Activated B cell treated with CpG ODN at 0.5 μM for 24 hours (primary cell): ENCODE measurements around the gene TBC1D26. TPM values are rescaled to one million over a fixed set of nuclear protein-coding genes. Genes with fewer than 3 reads are reported as not detected.
"Not testable (repeated sequence)": the region's sequence is repeated elsewhere in the genome, so short reads cannot be mapped to it uniquely, and the experiment has no call there.

Source experiments
- ATAC-seq: fragments of 200-7000 bp; cut with Tn5 transposase; one replicate; pipeline ENCODE4 v1.10.0; 2021; ENCODE audit warnings: low read depth, mild to moderate bottlenecking, moderate library complexity
- CTCF ChIA-PET: fragments of 350-600 bp; sonication (Branson Sonifier 250); formaldehyde crosslinking; loops from one replicate; lab custom pipeline; 2021; ENCODE audit warnings: antibody characterized with exemption; lab: Charles Lee
- POLR2A ChIA-PET: fragments of 350-600 bp; sonication (Branson Sonifier 250); formaldehyde crosslinking; loops from one replicate; lab custom pipeline; 2021; ENCODE audit warnings: antibody characterized with exemption; lab: Charles Lee
- DNase-seq: peaks from one replicate; pipeline ENCODE4 v3.0.0; 2022
- H3K27ac Mint-ChIP-seq: one replicate; pipeline ENCODE4 v1.8.0; 2020; ENCODE audit warnings: mixed read lengths
- H3K27me3 Mint-ChIP-seq: one replicate; pipeline ENCODE4 v1.8.0; 2021; ENCODE audit warnings: mixed read lengths
- H3K36me3 Mint-ChIP-seq: one replicate; pipeline ENCODE4 v1.8.0; 2021; ENCODE audit warnings: low read depth, mixed read lengths
- H3K4me1 Mint-ChIP-seq: one replicate; pipeline ENCODE4 v1.8.0; 2021; ENCODE audit warnings: mixed read lengths
- H3K4me3 Mint-ChIP-seq: one replicate; pipeline ENCODE4 v1.8.0; 2020; ENCODE audit warnings: mild to moderate bottlenecking, mixed read lengths
- H3K9me3 Mint-ChIP-seq: one replicate; pipeline ENCODE4 v1.8.0; 2020; ENCODE audit warnings: mixed read lengths
- intact Hi-C: fragments of 100-400 bp; cut with micrococcal nuclease; formaldehyde crosslinking; loops from one replicate; pipeline ENCODE4 v1.15.1; 2024
- total RNA-seq: library from RNA; stranded (reverse); gene quantifications from 2 replicates; pipeline ENCODE4 v1.2.3, GENCODE V29; 2022
- TF ChIP-seq, protein P1 (sequence below): fragments of 200-600 bp; IDR thresholded peaks from one replicate; pipeline ENCODE4 v1.8.0; 2022; ENCODE audit warnings: antibody characterized with exemption, mild to moderate bottlenecking

The TBC1D26 gene
- total RNA-seq, 1 donor from 2014 or later: 0.18 TPM

DNA sequence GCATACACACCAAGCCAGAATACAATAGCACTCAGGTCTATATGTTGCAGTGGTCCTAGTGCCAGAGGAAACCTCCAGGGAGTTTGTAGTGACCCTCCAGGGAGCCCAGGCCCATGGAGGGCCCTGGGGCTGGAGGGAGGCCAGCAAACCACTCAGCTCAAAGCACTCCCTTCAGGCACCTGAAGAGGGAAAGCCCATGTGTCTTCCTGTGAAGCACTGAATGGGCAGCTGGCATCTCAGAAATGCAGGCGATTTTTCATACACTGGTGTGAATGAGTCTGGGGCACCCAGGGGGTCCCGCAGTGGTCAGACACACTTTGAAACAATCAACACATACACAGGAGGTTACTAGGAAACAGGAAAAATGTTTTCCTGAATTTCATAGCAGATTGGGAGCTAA, 12.8 kb downstream of the TBC1D26 start:
- H3K9me3 Mint-ChIP-seq: no peaks in the 10 kb centered on the region
- intact Hi-C loops: no loop called here
- H3K4me3 Mint-ChIP-seq: no peak overlapping the region
- peaks cover 9% of the 10 kb centered on the region for H3K4me1 Mint-ChIP-seq
- no peak overlapping the region for H3K27ac Mint-ChIP-seq
- no peaks in the 10 kb centered on the region for H3K36me3 Mint-ChIP-seq
- peaks cover 3% of the 10 kb centered on the region for H3K27me3 Mint-ChIP-seq
- no peak for DNase-seq
- POLR2A ChIA-PET: no interaction called here
- ATAC-seq: no peak
- CTCF ChIA-PET: no interaction called here
- TF ChIP-seq, protein P1, sequence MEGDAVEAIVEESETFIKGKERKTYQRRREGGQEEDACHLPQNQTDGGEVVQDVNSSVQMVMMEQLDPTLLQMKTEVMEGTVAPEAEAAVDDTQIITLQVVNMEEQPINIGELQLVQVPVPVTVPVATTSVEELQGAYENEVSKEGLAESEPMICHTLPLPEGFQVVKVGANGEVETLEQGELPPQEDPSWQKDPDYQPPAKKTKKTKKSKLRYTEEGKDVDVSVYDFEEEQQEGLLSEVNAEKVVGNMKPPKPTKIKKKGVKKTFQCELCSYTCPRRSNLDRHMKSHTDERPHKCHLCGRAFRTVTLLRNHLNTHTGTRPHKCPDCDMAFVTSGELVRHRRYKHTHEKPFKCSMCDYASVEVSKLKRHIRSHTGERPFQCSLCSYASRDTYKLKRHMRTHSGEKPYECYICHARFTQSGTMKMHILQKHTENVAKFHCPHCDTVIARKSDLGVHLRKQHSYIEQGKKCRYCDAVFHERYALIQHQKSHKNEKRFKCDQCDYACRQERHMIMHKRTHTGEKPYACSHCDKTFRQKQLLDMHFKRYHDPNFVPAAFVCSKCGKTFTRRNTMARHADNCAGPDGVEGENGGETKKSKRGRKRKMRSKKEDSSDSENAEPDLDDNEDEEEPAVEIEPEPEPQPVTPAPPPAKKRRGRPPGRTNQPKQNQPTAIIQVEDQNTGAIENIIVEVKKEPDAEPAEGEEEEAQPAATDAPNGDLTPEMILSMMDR: no peak

DNA sequence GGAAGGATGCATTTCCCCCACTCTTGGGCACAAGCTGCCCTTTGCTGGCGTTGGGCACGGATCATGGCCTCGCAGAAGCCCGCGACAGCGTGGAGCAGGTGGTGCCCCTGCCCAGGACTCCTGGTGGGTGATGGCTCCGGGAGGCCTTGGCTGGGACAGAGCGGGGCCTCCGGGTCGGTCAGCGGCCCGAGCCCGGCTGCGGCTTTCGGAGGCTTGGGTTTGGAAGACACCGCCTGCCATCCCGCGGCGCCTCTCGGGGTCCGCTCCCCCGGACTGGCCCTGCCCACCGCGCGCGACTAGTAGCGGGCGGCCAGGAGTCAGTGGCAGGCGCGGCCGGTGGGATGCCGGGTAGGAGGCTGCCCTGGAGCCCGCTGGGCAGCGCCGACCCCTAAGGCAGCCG, 17.3 kb downstream of the TBC1D26 start:
- H3K36me3 Mint-ChIP-seq, H3K4me3 Mint-ChIP-seq, intact Hi-C loops, DNase-seq, H3K27me3 Mint-ChIP-seq, ATAC-seq, H3K9me3 Mint-ChIP-seq, H3K27ac Mint-ChIP-seq, POLR2A ChIA-PET, CTCF ChIA-PET: not testable (repeated sequence)
- peaks cover 12% of the 10 kb centered on the region for H3K4me1 Mint-ChIP-seq

DNA sequence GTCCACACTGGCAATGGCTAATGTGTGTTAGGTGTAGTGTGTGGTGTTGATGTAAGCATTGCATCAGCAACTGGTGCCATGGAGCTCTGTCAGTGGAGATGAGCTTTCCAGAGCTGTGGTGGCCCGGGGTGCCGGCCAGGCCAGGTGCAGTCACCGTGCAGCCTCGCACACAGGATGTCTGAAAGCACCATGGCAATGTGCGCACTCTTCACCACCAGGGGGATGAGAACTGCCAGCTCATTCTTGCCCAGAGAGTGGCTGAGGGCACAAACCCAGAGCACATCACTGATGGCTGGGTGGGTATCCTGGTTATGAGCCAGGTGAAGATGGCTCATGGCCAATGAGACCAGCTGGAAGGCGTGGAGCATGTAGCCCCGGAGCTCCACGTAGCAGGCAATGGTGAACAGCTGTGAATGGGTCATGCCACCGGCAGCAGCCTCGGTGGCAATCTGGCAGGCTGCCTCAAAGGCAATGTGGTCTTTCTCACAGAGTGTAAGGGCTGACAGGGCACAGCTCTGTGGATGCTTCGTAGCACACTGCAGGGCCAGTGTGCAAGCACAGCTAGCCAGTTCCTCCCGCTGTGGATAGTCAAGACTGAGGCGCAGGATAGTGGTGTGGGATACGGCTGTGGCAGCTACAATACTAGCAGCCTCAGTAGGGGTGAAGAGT, 36.9 kb downstream of the TBC1D26 start:
- H3K4me1 Mint-ChIP-seq, H3K36me3 Mint-ChIP-seq, H3K27ac Mint-ChIP-seq, H3K4me3 Mint-ChIP-seq, POLR2A ChIA-PET, H3K9me3 Mint-ChIP-seq, H3K27me3 Mint-ChIP-seq, ATAC-seq, DNase-seq, CTCF ChIA-PET, intact Hi-C loops: not testable (repeated sequence)

DNA sequence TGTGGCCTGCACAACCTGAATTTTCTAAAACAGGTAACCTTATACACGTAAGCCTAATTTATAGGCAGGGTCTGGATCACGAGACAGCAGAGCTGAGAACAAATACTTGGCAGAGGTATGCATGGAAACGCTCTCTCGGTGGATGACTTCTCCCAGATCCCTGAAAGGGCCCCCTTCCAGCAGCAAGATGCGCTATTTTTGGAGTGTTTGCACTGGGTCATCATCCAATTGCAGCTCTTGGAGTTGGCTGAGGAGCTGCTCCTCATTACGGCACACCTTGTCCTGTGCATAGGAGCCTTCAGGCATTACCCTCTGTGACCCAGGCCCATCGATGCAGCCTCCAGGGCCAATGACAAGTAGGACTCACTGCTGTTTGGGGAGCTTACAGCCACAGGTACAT, 38.6 kb downstream of the TBC1D26 start:
- intact Hi-C loops, CTCF ChIA-PET, ATAC-seq, DNase-seq, H3K4me3 Mint-ChIP-seq, H3K36me3 Mint-ChIP-seq, POLR2A ChIA-PET, H3K4me1 Mint-ChIP-seq, H3K27me3 Mint-ChIP-seq, H3K27ac Mint-ChIP-seq, H3K9me3 Mint-ChIP-seq: not testable (repeated sequence)

DNA sequence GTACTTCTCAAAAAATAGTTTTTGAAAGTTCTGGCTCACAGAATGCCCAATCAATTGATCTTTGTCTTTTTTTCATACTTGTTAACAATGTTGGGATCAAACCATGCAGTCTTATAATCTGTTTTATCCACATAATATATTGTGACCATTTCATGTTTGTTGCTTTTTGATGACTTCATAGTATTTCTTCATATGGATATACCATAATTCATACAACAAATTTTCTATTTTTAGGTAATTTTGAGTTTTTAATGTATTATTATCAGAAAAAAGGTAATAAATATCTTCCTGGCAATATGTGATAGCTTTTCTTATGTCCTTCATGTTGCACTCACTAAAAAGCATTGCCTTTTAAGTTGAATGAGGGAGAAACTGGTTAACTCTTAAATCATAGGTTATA, 44.8 kb downstream of the TBC1D26 start:
- ChIA-PET CTCF (no interaction called here), POLR2A (no interaction called here)
- H3K27ac Mint-ChIP-seq: no peak overlapping the region
- no peak for DNase-seq
- no peak overlapping the region for H3K4me3 Mint-ChIP-seq
- intact Hi-C loops: no loop called here
- ATAC-seq: no peak
- TF ChIP-seq, protein P1: no peak
- H3K4me1 Mint-ChIP-seq: no peaks in the 10 kb centered on the region
- H3K27me3 Mint-ChIP-seq: peaks cover 25% of the 10 kb centered on the region
- H3K9me3 Mint-ChIP-seq: peaks cover 26% of the 10 kb centered on the region
- no peaks in the 10 kb centered on the region for H3K36me3 Mint-ChIP-seq

DNA sequence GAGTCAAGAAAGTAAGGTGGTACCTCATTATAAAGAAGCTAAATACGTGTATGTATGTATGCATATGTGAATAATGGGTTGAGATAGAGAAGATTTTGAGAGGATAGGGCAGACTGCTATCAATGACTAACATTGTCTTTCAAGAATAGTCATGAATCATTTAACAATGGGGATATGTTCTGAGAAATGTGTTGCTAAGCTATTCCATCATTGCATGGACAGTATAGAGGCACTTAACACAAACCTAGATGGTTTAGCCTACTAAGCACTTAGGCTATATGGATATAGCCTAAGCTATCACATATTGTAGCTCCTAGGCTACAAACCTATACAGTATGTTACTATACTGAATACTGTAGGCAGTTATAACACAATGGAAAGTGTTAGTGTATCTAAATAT, 45.2 kb downstream of the TBC1D26 start:
- CTCF ChIA-PET: no interaction called here
- Mint-ChIP-seq H3K4me1 (no peaks in the 10 kb centered on the region), H3K27ac (no peak overlapping the region), H3K27me3 (peaks cover 29% of the 10 kb centered on the region), H3K9me3 (peaks cover 26% of the 10 kb centered on the region), H3K4me3 (no peak overlapping the region), H3K36me3 (no peaks in the 10 kb centered on the region)
- TF ChIP-seq, protein P1: no peak
- DNase-seq (no peak), ATAC-seq (no peak)
- intact Hi-C loops: no loop called here
- POLR2A ChIA-PET: no interaction called here

DNA sequence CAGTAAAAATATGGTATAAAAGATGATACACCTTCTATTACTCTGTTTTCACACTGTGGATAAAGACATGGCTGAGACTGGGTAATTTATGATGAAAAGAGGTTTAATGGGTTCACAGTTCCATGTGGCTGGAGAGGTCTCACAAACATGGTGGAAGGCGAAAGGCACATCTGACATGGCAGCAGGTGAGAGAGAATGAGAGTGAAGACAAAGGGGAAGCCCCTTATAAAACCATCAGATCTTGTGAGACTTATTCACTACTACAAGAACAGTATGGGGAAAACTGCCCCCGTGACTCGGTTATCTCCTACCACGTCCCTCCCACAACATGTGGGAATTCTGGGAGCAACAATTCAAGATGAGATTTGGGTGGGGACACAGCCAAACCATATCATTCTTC, 45.6 kb downstream of the TBC1D26 start:
- no peak overlapping the region for H3K4me3 Mint-ChIP-seq
- peaks cover 31% of the 10 kb centered on the region for H3K27me3 Mint-ChIP-seq
- no peaks in the 10 kb centered on the region for H3K4me1 Mint-ChIP-seq
- peaks cover 26% of the 10 kb centered on the region for H3K9me3 Mint-ChIP-seq
- intact Hi-C loops: no loop called here
- DNase-seq (no peak), ATAC-seq (no peak)
- H3K27ac Mint-ChIP-seq: no peak overlapping the region
- CTCF ChIA-PET: no interaction called here
- TF ChIP-seq, protein P1: no peak
- POLR2A ChIA-PET: no interaction called here
- no peaks in the 10 kb centered on the region for H3K36me3 Mint-ChIP-seq
